ENCODE data around the gene PRKCE. TPM values are rescaled to one million over a fixed set of nuclear protein-coding genes. Genes with fewer than 3 reads are reported as not detected.

PRKCE gene
- total and polyA plus RNA-seq, 2 of the 8 experiments (the other 6 are each of a cell fraction or from before 2014, with no cell fraction given), result 0.54 to 2.1 TPM

- TF ChIP-seq, protein P1, sequence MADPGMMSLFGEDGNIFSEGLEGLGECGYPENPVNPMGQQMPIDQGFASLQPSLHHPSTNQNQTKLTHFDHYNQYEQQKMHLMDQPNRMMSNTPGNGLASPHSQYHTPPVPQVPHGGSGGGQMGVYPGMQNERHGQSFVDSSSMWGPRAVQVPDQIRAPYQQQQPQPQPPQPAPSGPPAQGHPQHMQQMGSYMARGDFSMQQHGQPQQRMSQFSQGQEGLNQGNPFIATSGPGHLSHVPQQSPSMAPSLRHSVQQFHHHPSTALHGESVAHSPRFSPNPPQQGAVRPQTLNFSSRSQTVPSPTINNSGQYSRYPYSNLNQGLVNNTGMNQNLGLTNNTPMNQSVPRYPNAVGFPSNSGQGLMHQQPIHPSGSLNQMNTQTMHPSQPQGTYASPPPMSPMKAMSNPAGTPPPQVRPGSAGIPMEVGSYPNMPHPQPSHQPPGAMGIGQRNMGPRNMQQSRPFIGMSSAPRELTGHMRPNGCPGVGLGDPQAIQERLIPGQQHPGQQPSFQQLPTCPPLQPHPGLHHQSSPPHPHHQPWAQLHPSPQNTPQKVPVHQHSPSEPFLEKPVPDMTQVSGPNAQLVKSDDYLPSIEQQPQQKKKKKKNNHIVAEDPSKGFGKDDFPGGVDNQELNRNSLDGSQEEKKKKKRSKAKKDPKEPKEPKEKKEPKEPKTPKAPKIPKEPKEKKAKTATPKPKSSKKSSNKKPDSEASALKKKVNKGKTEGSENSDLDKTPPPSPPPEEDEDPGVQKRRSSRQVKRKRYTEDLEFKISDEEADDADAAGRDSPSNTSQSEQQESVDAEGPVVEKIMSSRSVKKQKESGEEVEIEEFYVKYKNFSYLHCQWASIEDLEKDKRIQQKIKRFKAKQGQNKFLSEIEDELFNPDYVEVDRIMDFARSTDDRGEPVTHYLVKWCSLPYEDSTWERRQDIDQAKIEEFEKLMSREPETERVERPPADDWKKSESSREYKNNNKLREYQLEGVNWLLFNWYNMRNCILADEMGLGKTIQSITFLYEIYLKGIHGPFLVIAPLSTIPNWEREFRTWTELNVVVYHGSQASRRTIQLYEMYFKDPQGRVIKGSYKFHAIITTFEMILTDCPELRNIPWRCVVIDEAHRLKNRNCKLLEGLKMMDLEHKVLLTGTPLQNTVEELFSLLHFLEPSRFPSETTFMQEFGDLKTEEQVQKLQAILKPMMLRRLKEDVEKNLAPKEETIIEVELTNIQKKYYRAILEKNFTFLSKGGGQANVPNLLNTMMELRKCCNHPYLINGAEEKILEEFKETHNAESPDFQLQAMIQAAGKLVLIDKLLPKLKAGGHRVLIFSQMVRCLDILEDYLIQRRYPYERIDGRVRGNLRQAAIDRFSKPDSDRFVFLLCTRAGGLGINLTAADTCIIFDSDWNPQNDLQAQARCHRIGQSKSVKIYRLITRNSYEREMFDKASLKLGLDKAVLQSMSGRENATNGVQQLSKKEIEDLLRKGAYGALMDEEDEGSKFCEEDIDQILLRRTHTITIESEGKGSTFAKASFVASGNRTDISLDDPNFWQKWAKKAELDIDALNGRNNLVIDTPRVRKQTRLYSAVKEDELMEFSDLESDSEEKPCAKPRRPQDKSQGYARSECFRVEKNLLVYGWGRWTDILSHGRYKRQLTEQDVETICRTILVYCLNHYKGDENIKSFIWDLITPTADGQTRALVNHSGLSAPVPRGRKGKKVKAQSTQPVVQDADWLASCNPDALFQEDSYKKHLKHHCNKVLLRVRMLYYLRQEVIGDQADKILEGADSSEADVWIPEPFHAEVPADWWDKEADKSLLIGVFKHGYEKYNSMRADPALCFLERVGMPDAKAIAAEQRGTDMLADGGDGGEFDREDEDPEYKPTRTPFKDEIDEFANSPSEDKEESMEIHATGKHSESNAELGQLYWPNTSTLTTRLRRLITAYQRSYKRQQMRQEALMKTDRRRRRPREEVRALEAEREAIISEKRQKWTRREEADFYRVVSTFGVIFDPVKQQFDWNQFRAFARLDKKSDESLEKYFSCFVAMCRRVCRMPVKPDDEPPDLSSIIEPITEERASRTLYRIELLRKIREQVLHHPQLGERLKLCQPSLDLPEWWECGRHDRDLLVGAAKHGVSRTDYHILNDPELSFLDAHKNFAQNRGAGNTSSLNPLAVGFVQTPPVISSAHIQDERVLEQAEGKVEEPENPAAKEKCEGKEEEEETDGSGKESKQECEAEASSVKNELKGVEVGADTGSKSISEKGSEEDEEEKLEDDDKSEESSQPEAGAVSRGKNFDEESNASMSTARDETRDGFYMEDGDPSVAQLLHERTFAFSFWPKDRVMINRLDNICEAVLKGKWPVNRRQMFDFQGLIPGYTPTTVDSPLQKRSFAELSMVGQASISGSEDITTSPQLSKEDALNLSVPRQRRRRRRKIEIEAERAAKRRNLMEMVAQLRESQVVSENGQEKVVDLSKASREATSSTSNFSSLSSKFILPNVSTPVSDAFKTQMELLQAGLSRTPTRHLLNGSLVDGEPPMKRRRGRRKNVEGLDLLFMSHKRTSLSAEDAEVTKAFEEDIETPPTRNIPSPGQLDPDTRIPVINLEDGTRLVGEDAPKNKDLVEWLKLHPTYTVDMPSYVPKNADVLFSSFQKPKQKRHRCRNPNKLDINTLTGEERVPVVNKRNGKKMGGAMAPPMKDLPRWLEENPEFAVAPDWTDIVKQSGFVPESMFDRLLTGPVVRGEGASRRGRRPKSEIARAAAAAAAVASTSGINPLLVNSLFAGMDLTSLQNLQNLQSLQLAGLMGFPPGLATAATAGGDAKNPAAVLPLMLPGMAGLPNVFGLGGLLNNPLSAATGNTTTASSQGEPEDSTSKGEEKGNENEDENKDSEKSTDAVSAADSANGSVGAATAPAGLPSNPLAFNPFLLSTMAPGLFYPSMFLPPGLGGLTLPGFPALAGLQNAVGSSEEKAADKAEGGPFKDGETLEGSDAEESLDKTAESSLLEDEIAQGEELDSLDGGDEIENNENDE (IDR thresholded peaks at IDR 0.05; ENCODE audit: insufficient replicate concordance, low read length), result no peak
- TF ChIP-seq HDAC2 (IDR thresholded peaks at IDR 0.05; ENCODE audit: borderline replicate concordance in 1 of 2, low read depth in 2 of 2, low read length in 2 of 2) (no peak), TCF12 (IDR thresholded peaks at IDR 0.05; ENCODE audit: low read depth, low read length) (no peak), SP2 (IDR thresholded peaks at IDR 0.05; ENCODE audit: low read length) (no peak), BACH1 (IDR thresholded peaks at IDR 0.05; ENCODE audit: low read length) (no peak), CEBPB (IDR thresholded peaks at IDR 0.05; ENCODE audit: low read depth, low read length) (no peak), USF2 (IDR thresholded peaks at IDR 0.05; ENCODE audit: low read length) (no peak), HDAC6 (IDR thresholded peaks at IDR 0.05; ENCODE audit: low read depth, low read length) (no peak)
- TF ChIP-seq, protein P2, sequence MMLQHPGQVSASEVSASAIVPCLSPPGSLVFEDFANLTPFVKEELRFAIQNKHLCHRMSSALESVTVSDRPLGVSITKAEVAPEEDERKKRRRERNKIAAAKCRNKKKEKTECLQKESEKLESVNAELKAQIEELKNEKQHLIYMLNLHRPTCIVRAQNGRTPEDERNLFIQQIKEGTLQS (IDR thresholded peaks at IDR 0.05; ENCODE audit: insufficient read depth, low read depth, low read length), result no peak
Measured at GRCh38 chr2:45750001-45750400, 98.5 kb downstream of the PRKCE start (continued).
